GM18511 (cell line): ENCODE results near the gene LRP8.

Experiments used
- ATAC-seq: cut with Tn5 transposase; IDR thresholded peaks from one replicate; pipeline ENCODE4 v1.9.1; 2021; ENCODE audit warnings: mild to moderate bottlenecking, moderate library complexity; ENCODE audit not compliant: unreplicated experiment

Gene LRP8

GRCh38 chr1:53324728-53325297, 3.1 kb downstream of the LRP8 start:
- no peak for ATAC-seq

DNA sequence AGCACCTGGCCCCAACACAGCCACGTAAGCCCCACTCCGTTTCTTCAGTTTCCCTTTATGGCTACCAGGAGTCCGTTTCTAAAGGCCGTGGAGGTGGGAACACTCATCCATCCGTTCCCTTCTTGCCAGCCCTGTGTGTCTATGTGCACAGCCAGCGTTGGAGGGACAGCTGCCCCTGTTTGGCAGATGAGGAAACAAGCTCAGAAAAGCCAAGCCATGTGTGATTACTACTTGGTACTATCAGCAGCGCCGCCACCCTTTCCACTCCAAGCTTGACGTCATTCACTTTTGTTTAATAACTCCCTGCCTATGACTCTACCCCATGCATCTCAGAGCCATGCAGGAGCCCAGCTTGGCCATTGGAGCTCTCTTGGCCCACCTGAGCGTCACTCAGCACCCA, 3.5 kb downstream of the LRP8 start:
- ATAC-seq = no peak

GRCh38 chr1:53323316-53323715, 4.6 kb downstream of the LRP8 start:
- ATAC-seq = no peak

GRCh38 chr1:53321776-53322602, 5.9 kb downstream of the LRP8 start:
- no peak for ATAC-seq

- no peak for ATAC-seq
Observed at GRCh38 chr1:53321366-53321765, 6.5 kb downstream of the LRP8 start.

GRCh38 chr1:53320646-53321045, 7.2 kb downstream of the LRP8 start:
- ATAC-seq = no peak

GRCh38 chr1:53319296-53320101, 8.4 kb downstream of the LRP8 start:
- no peak for ATAC-seq

GRCh38 chr1:53317646-53318539, 10.0 kb downstream of the LRP8 start:
- no peak for ATAC-seq

DNA sequence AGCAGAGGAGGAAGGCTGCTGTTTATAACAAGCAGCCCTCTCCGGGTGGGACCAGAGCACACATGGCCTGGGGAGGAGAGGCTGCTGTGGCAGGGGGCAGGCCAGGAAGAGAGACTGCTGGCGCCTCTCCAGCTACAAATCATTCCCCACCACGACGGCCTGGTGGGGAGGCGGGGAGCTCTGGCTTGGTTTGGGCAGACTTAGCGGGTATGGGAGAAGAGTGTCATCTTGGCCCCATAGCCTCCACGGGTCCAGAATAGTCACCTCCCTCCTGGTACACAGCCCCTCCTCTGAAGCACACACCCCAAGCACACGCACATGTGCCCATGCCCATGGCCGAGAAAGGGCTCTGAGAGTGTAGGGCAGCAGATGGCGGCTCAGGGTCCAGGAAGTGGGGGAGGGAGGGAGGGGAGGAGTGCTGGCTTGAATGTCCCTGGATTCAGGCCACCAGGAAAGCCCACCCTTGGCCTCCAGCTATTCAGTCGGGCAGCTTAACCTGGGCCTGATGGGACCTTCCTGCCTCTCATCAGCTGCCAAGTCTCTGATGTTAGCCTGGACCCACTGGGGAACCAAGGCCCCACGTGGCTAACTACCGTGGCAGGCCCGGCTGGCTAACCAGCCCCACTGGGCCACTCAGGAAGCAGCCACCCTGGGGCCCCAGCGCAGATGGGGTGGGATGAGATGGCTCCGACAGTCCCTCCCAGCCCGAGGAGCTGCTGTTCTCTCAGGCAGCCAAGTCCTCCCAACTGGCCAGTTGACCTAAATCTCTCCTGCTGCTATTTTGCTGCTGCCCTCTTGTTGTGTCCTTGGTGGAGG, 10.9 kb downstream of the LRP8 start:
- ATAC-seq = no peak

- ATAC-seq = no peak
Observed at GRCh38 chr1:53316424-53316765, 11.5 kb downstream of the LRP8 start.

GRCh38 chr1:53315456-53316423, 12.1 kb downstream of the LRP8 start:
- no peak for ATAC-seq

DNA sequence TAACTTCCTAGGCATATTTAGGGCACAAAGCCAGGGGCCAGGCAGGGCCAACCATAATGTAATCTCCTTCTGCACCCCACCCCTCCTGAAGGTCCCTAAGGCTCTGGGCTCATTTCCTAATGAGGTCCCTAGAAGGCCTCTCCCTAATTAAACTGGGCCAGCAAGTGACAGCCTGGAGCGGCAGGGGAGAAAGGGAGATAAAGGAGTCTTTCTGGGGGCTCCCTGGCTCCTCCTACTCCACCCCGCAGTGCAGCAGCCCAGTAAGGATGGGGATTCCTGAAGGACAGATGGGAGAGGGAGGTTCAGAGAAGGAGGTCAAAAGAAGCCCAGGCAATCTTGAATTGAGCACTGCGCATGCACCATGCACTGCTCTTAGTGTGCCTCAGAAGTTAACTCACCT, 12.8 kb downstream of the LRP8 start:
- no peak for ATAC-seq

GRCh38 chr1:53314606-53315005, 13.3 kb downstream of the LRP8 start:
- ATAC-seq = no peak

GRCh38 chr1:53314096-53314495, 13.8 kb downstream of the LRP8 start:
- ATAC-seq = no peak

GRCh38 chr1:53313556-53313955, 14.3 kb downstream of the LRP8 start:
- ATAC-seq = no peak

DNA sequence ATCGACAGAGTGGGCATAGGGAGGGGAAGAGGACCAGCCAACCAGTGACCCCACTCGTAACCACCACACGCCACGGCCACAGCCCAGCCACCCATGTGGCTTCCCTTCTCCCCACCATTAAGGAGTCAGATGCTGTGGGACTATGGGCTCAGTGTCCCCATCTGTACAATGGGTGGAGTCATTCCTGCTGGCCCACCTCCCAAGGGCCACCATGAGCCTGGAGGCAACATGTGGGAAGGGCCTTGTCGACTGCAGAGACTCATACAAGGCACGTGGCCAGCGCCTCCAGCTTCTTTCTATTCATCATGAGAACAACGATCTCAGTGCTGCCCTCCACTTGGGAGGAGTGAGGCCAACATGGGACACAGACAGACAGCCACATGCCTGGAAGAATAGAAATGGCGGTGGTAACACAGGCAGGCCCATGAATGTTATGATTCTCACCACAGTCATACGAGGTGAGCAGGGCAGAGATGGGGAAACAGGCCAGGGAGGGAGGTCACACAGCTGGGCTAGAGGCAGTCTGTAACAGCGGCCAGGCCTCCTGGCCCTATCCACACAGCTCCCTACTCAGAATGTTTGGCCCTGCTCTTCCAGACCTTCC, 16.1 kb downstream of the LRP8 start:
- no peak for ATAC-seq

- no peak for ATAC-seq
Observed at GRCh38 chr1:53310847-53311681, 16.8 kb downstream of the LRP8 start.

GRCh38 chr1:53309802-53310201, 18.1 kb downstream of the LRP8 start:
- ATAC-seq = no peak
